Motor neuron (in vitro differentiated cells): ENCODE results near the gene NRXN3. TPM values are rescaled to one million over a fixed set of nuclear protein-coding genes. Genes with fewer than 3 reads are reported as not detected.

Experiments
- ATAC-seq, 8 experiments: fragments of 200-7000 bp; cut with Tn5 transposase; replicated peaks in 6 of 8; 2 replicates each; pipeline ENCODE4 v1.8.0; 2021; ENCODE audit warnings: mild to moderate bottlenecking in 8 of 8, moderate library complexity in 8 of 8
- H3K27ac ChIP-seq, 2 donors: fragments of 250-450 bp; sonication (Bioruptor Pico); 2 replicates each; pipeline ENCODE4 v1.9.0; 2021; ENCODE audit warnings: antibody characterized with exemption in 2 of 2, mild to moderate bottlenecking in 2 of 2, moderate library complexity in 1 of 2
- H3K4me1 ChIP-seq, 2 donors: fragments of 250-450 bp; sonication (Bioruptor Pico); replicated peaks in 1 of 2; 2 replicates each; pipeline ENCODE4 v1.6.1; 2021; ENCODE audit warnings: antibody characterized with exemption in 2 of 2, mild to moderate bottlenecking in 2 of 2, moderate library complexity in 1 of 2
- H3K4me3 ChIP-seq, 5 donors: fragments of 250-450 bp; sonication (Bioruptor Pico); 2 replicates each; pipeline ENCODE4 v1.9.0; 2021; ENCODE audit warnings: antibody characterized with exemption in 5 of 5, mild to moderate bottlenecking in 5 of 5, moderate library complexity in 4 of 5
- WGBS, 10 experiments: fragments of 450-650 bp; shearing (Covaris generic); methylation state at CpG; one replicate each; pipeline ENCODE4 v1.0.0; 2022; 5-methylcytosine and 5-hydroxymethylcytosine counted together
- in situ Hi-C, 9 experiments: fragments of 400-800 bp; cut with MboI; loops; one replicate each; pipeline ENCODE4 v1.15.0; 2021; ENCODE audit warnings: low sequenced_read_pairs in 9 of 9, low pct_unique_long_range_greater_than_20kb in 2 of 9; ENCODE audit not compliant: unreplicated experiment in 9 of 9
- total RNA-seq, 8 experiments: library from RNA; unstranded; fragments of 300-600 nt; gene quantifications; 2 replicates each; pipeline versions ENCODE4 v1.2.3 to v1.2.4, GENCODE V29; 2022

Gene NRXN3
- total RNA-seq, 8 experiments from 2014 or later = 1.1 to 16.5 (median 12.9) TPM

- no peak overlapping the region for H3K27ac ChIP-seq
- peak in 1 of 8 experiments; percentile 35 for ATAC-seq
Measured at GRCh38 chr14:79581912-79582576, 1411.9 kb downstream of the NRXN3 start.

GRCh38 chr14:79583738-79584408 lies 1413.7 kb downstream of the NRXN3 start:
- WGBS, 10 experiments = 4 to 100% (median 69%) methylated on average over 2 to 4 of the region's 4 CpGs; no CpG with 5 or more reads in 1 of the 10 experiments
- Histone ChIP-seq H3K4me3 (no peak overlapping the region), H3K27ac (no peak overlapping the region), H3K4me1 (peaks cover 2 to 3% of the 10 kb centered on the region in 2 donors)
- ATAC-seq = peak in 1 of 8 experiments; percentile 51
- in situ Hi-C loops = no loop called here

More at GRCh38 chr14:79581912-79582576, 1411.9 kb downstream of the NRXN3 start:
- 0 to 100% (median 88%) methylated on average over 1 to 3 of the region's 4 CpGs; no CpG with 5 or more reads in 3 of the 10 experiments for WGBS, 10 experiments
- Histone ChIP-seq H3K4me3 (no peak overlapping the region), H3K4me1 (peaks cover 0 to 3% of the 10 kb centered on the region in 2 donors)
- in situ Hi-C loops = no loop called here

GRCh38 chr14:79584679-79585078 lies 1414.5 kb downstream of the NRXN3 start:
- Histone ChIP-seq H3K27ac (no peak overlapping the region), H3K4me3 (no peak overlapping the region), H3K4me1 (peaks cover 2 to 3% of the 10 kb centered on the region in 2 donors)
- 0 to 100% (median 80%) methylated on average over 1 to 2 of the region's 2 CpGs; no CpG with 5 or more reads in 3 of the 10 experiments for WGBS, 10 experiments
- ATAC-seq = peak; percentile 28 to 95 (median 78)
- in situ Hi-C loops = no loop called here

- ATAC-seq = peak in 1 of 8 experiments; percentile 49
- H3K4me3 ChIP-seq = no peak overlapping the region
- WGBS, 10 experiments = 48 to 100% (median 94%) methylated on average over 3 to 4 of the region's 4 CpGs; no CpG with 5 or more reads in 1 of the 10 experiments
Measured at GRCh38 chr14:79585845-79586244, 1415.7 kb downstream of the NRXN3 start.

GRCh38 chr14:79586416-79586815 lies 1416.2 kb downstream of the NRXN3 start:
- in situ Hi-C loops = no loop called here
- Histone ChIP-seq H3K4me1 (peaks cover 0 to 2% of the 10 kb centered on the region in 2 donors), H3K4me3 (no peak overlapping the region), H3K27ac (no peak overlapping the region)
- ATAC-seq = no peak
- WGBS, 10 experiments = 33 to 100% (median 86%) methylated on average over 1 to 5 of the region's 5 CpGs; no CpG with 5 or more reads in 2 of the 10 experiments

More at GRCh38 chr14:79585845-79586244, 1415.7 kb downstream of the NRXN3 start:
- Histone ChIP-seq H3K27ac (no peak overlapping the region), H3K4me1 (peaks cover 0 to 2% of the 10 kb centered on the region in 2 donors)
- in situ Hi-C loops = no loop called here

GRCh38 chr14:79586989-79587598 lies 1416.9 kb downstream of the NRXN3 start:
- Histone ChIP-seq H3K4me3 (no peak overlapping the region), H3K27ac (no peak overlapping the region), H3K4me1 (peaks cover 0 to 2% of the 10 kb centered on the region in 2 donors)
- peak in 1 of 8 experiments; percentile 33 for ATAC-seq
- in situ Hi-C loops = no loop called here
- WGBS, 10 experiments = 0 to 94% (median 79%) methylated on average over 3 to 7 of the region's 7 CpGs

GRCh38 chr14:79587875-79588274 lies 1417.7 kb downstream of the NRXN3 start:
- Histone ChIP-seq H3K4me1 (peaks cover 0 to 2% of the 10 kb centered on the region in 2 donors), H3K4me3 (no peak overlapping the region), H3K27ac (no peak overlapping the region)
- WGBS, 10 experiments = 0 to 100% (median 59%) methylated on average over 1 of the region's 1 CpG; no CpG with 5 or more reads in 2 of the 10 experiments
- in situ Hi-C loops = no loop called here
- no peak for ATAC-seq

- no peak overlapping the region for H3K27ac ChIP-seq
- peak in 4 of 8 experiments; percentile 16 to 55 (median 44) for ATAC-seq
- H3K4me1 ChIP-seq = peaks cover 0 to 2% of the 10 kb centered on the region in 2 donors
- no peak overlapping the region for H3K4me3 ChIP-seq
- WGBS, 10 experiments = 5 to 100% (median 60%) methylated on average over 1 to 2 of the region's 2 CpGs; no CpG with 5 or more reads in 2 of the 10 experiments
- in situ Hi-C loops = no loop called here
Measured at GRCh38 chr14:79588398-79588797, 1418.2 kb downstream of the NRXN3 start.

- WGBS, 10 experiments = 4 to 100% (median 28%) methylated on average over 1 to 4 of the region's 4 CpGs; no CpG with 5 or more reads in 2 of the 10 experiments
- Histone ChIP-seq H3K4me1 (no peaks in the 10 kb centered on the region), H3K4me3 (no peak overlapping the region), H3K27ac (no peak overlapping the region)
- ATAC-seq = no peak
- in situ Hi-C loops = no loop called here
Measured at GRCh38 chr14:79596551-79596950, 1426.4 kb downstream of the NRXN3 start.

- no peak for ATAC-seq
- WGBS, 10 experiments = 22 to 100% (median 92%) methylated on average over 1 to 4 of the region's 4 CpGs
Measured at GRCh38 chr14:79597566-79597965, 1427.4 kb downstream of the NRXN3 start.

GRCh38 chr14:79598339-79598738 lies 1428.2 kb downstream of the NRXN3 start:
- Histone ChIP-seq H3K27ac (no peak overlapping the region), H3K4me1 (peaks cover 0 to 3% of the 10 kb centered on the region in 2 donors), H3K4me3 (no peak overlapping the region)
- 10 to 100% (median 55%) methylated on average over 1 to 2 of the region's 2 CpGs; no CpG with 5 or more reads in 4 of the 10 experiments for WGBS, 10 experiments
- no peak for ATAC-seq
- in situ Hi-C loops = no loop called here

More at GRCh38 chr14:79597566-79597965, 1427.4 kb downstream of the NRXN3 start:
- Histone ChIP-seq H3K27ac (no peak overlapping the region), H3K4me3 (no peak overlapping the region), H3K4me1 (peaks cover 0 to 3% of the 10 kb centered on the region in 2 donors)
- in situ Hi-C loops = no loop called here

GRCh38 chr14:79599239-79599638 lies 1429.1 kb downstream of the NRXN3 start:
- in situ Hi-C loops = no loop called here
- Histone ChIP-seq H3K27ac (no peak overlapping the region), H3K4me1 (peaks cover 0 to 3% of the 10 kb centered on the region in 2 donors), H3K4me3 (no peak overlapping the region)
- ATAC-seq = no peak

GRCh38 chr14:79600406-79600805 lies 1430.2 kb downstream of the NRXN3 start:
- no peak for ATAC-seq
- WGBS, 10 experiments = 21 to 96% (median 89%) methylated on average over 2 to 3 of the region's 3 CpGs; no CpG with 5 or more reads in 2 of the 10 experiments
- in situ Hi-C loops = no loop called here
- peaks cover 0 to 3% of the 10 kb centered on the region in 2 donors for H3K4me1 ChIP-seq
- H3K27ac ChIP-seq = no peak overlapping the region
- no peak overlapping the region for H3K4me3 ChIP-seq
